HEK293T (cell line): Measurements from ENCODE around the gene SLC16A12.

Experiments used
- CTCF ChIA-PET: fragments of 350-600 bp; formaldehyde crosslinking; extraction: SDS; loops from one replicate; lab custom pipeline; 2021; ENCODE audit warnings: antibody characterized with exemption, inconsistent platforms; lab: Yijun Ruan, JAX
- POLR2A ChIA-PET: fragments of 350-600 bp; formaldehyde crosslinking; extraction: SDS; loops from one replicate; lab custom pipeline; 2020; ENCODE audit warnings: antibody characterized with exemption, inconsistent platforms; lab: Yijun Ruan, JAX
- DNase-seq: peaks from one replicate; pipeline ENCODE4 v3.0.0; 2012; ENCODE audit warnings: mixed read lengths; ENCODE audit errors: extremely low spot score
- ARNT ChIP-seq: fragments of 450-650 bp; IDR thresholded peaks from 2 replicates; pipeline ENCODE4 v1.6.1; 2017; ENCODE audit warnings: mild to moderate bottlenecking
- BHLHE40 ChIP-seq: fragments of 450-650 bp; IDR thresholded peaks from 2 replicates; pipeline ENCODE4 v1.6.1; 2016; ENCODE audit warnings: mild to moderate bottlenecking, moderate library complexity, borderline replicate concordance
- CTBP1 ChIP-seq: fragments of 450-650 bp; IDR thresholded peaks from 2 replicates; pipeline ENCODE4 v1.6.1; 2016; ENCODE audit warnings: borderline replicate concordance
- ELF4 ChIP-seq: fragments of 450-650 bp; IDR thresholded peaks from 2 replicates; pipeline ENCODE4 v1.6.1; 2017; ENCODE audit warnings: antibody characterized with exemption
- FOXA1 ChIP-seq: fragments of 450-650 bp; IDR thresholded peaks from 2 replicates; pipeline ENCODE4 v1.6.1; 2016; ENCODE audit warnings: mild to moderate bottlenecking
- FOXK2 ChIP-seq: fragments of 450-650 bp; IDR thresholded peaks from 2 replicates; pipeline ENCODE4 v1.6.1; 2016; ENCODE audit warnings: mild to moderate bottlenecking
- FOXM1 ChIP-seq: fragments of 450-650 bp; IDR thresholded peaks from 2 replicates; pipeline ENCODE4 v1.6.1; 2017; ENCODE audit warnings: mild to moderate bottlenecking, borderline replicate concordance
- HDGF ChIP-seq: fragments of 450-650 bp; IDR thresholded peaks from 2 replicates; pipeline ENCODE4 v1.6.1; 2017; ENCODE audit warnings: antibody characterized with exemption, borderline replicate concordance
- L3MBTL2 ChIP-seq: fragments of 450-650 bp; conservative IDR thresholded peaks from 2 replicates; pipeline ENCODE4 v1.6.1; 2016; ENCODE audit warnings: mild to moderate bottlenecking
- LEF1 ChIP-seq: fragments of 450-650 bp; IDR thresholded peaks from 2 replicates; pipeline ENCODE4 v1.6.1; 2017; ENCODE audit warnings: mild to moderate bottlenecking, borderline replicate concordance
- NFRKB ChIP-seq: fragments of 450-650 bp; IDR thresholded peaks from 2 replicates; pipeline ENCODE4 v1.6.1; 2016; ENCODE audit warnings: mild to moderate bottlenecking, moderate library complexity
- PKNOX1 ChIP-seq: fragments of 450-650 bp; IDR thresholded peaks from 2 replicates; pipeline ENCODE4 v1.6.1; 2016
- SP1 ChIP-seq: fragments of 450-650 bp; IDR thresholded peaks from 2 replicates; pipeline ENCODE4 v1.6.1; 2017
- SUZ12 ChIP-seq: fragments of 450-650 bp; IDR thresholded peaks from 2 replicates; pipeline ENCODE4 v1.6.1; 2016; ENCODE audit warnings: mild to moderate bottlenecking
- TARDBP ChIP-seq: fragments of 450-650 bp; IDR thresholded peaks from 2 replicates; pipeline ENCODE4 v1.6.1; 2016
- ZNF384 ChIP-seq: fragments of 450-650 bp; IDR thresholded peaks from 2 replicates; pipeline ENCODE4 v1.6.1; 2016

Gene SLC16A12

DNA sequence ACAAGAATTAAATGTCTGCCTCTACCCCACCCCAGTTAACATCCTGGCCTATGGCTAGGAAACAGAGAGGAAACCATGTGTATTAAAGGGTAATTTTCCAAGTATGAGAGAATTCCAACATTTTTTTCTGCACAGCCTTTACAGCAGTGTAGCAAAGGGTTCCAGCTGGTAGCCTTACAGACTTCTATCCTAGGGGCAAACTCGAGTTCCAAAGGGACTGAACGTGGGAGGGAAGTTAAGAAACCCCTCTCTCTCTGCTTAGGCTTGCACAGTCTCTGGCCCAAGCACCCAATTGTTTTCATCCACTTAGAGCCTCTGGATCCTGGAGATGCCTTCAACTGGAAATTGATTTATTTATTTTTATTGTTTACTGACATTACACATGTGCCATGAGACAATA lies 60.3 kb downstream of the SLC16A12 start:
- ChIA-PET CTCF (no interaction called here), POLR2A (no interaction called here)
- no peak for DNase-seq
- no peak for TF ChIP-seq BHLHE40
- TF ChIP-seq ZNF384: no peak
- TF ChIP-seq ELF4: no peak
- no peak for TF ChIP-seq LEF1
- no peak for TF ChIP-seq HDGF
- TF ChIP-seq FOXM1: no peak

DNA sequence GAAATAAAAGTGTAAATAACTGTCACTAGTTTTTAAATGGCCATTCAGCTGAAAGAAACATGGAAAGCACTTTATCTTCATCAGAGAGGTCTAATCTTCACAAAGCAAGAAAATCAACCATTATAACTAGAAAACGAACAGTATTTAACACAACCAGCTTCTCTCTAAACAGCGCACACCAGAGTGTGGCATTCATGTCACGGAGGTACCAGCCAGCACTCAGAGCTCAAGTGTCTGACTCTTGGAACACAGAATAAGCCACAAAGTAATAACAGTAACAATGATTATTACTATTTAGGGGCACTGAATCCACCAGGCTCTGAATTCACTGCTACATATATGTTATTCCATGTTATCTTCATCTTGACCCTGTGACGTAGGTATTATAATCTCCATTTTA lies 60.9 kb downstream of the SLC16A12 start:
- TF ChIP-seq L3MBTL2 (no peak), PKNOX1 (no peak), ELF4 (no peak), ARNT (no peak), FOXK2 (no peak), LEF1 (no peak), ZNF384 (no peak), SP1 (no peak), FOXM1 (no peak), CTBP1 (no peak), SUZ12 (no peak), BHLHE40 (no peak)
- POLR2A ChIA-PET: no interaction called here
- CTCF ChIA-PET: no interaction called here
- no peak for DNase-seq

- ChIA-PET POLR2A (no interaction called here), CTCF (no interaction called here)
- no peak for TF ChIP-seq HDGF
- TF ChIP-seq L3MBTL2: no peak
- TF ChIP-seq BHLHE40: no peak
- DNase-seq: no peak
These were observed 64.1 kb downstream of the SLC16A12 start for GRCh38 chr10:89471110-89471809.

GRCh38 chr10:89470628-89471027 lies 64.8 kb downstream of the SLC16A12 start:
- TF ChIP-seq BHLHE40: no peak
- no peak for TF ChIP-seq NFRKB
- TF ChIP-seq SP1: no peak
- TF ChIP-seq LEF1: no peak
- no peak for TF ChIP-seq FOXK2
- POLR2A ChIA-PET: no interaction called here
- DNase-seq: no peak
- CTCF ChIA-PET: no interaction called here

- no peak for TF ChIP-seq BHLHE40
- CTCF ChIA-PET: no interaction called here
- DNase-seq: no peak
- POLR2A ChIA-PET: no interaction called here
These were observed 65.9 kb downstream of the SLC16A12 start for GRCh38 chr10:89469517-89469916.

GRCh38 chr10:89468191-89468965 lies 67.0 kb downstream of the SLC16A12 start:
- DNase-seq: no peak
- ChIA-PET CTCF (no interaction called here), POLR2A (no interaction called here)
- no peak for TF ChIP-seq FOXM1
- no peak for TF ChIP-seq BHLHE40
- TF ChIP-seq TARDBP: no peak
- TF ChIP-seq L3MBTL2: no peak
- no peak for TF ChIP-seq ARNT

- DNase-seq: peak; percentile 33
- CTCF ChIA-PET: interaction anchor here (0.6 to 1.4 kb wide), 3 partner anchors 49 to 1454 kb away, joined by 3 to 5 read pairs (median 3); partner anchors contain the start of gene ANKRD1
- POLR2A ChIA-PET: no interaction called here
These were observed 68.8 kb downstream of the SLC16A12 start for GRCh38 chr10:89466599-89467035.

More at GRCh38 chr10:89466599-89467035, 68.8 kb downstream of the SLC16A12 start:
- TF ChIP-seq TARDBP (no peak), LEF1 (no peak), HDGF (no peak), CTBP1 (no peak), SP1 (no peak), PKNOX1 (no peak), BHLHE40 (no peak), NFRKB (no peak), FOXA1 (no peak), FOXM1 (no peak), ZNF384 (no peak), L3MBTL2 (no peak), ELF4 (no peak), SUZ12 (no peak), FOXK2 (no peak), ARNT (no peak)
